HG02763 (cell line): ENCODE data around the gene PPEF1.
"Not testable (repeated sequence)": the region's sequence is repeated elsewhere in the genome, so short reads cannot be mapped to it uniquely, and the experiment has no call there.

Source experiments
- ATAC-seq: cut with Tn5 transposase; IDR thresholded peaks from one replicate; pipeline ENCODE4 v1.9.1; 2021; ENCODE audit warnings: mild to moderate bottlenecking, moderate library complexity; ENCODE audit not compliant: unreplicated experiment

The PPEF1 gene

GRCh38 chrX:18792828-18793227, 85.4 kb downstream of the PPEF1 start:
- no peak for ATAC-seq

- no peak for ATAC-seq
Observed at GRCh38 chrX:18793601-18794089, 86.2 kb downstream of the PPEF1 start.

- ATAC-seq, result no peak
Observed at GRCh38 chrX:18797141-18797540, 89.7 kb downstream of the PPEF1 start.

DNA sequence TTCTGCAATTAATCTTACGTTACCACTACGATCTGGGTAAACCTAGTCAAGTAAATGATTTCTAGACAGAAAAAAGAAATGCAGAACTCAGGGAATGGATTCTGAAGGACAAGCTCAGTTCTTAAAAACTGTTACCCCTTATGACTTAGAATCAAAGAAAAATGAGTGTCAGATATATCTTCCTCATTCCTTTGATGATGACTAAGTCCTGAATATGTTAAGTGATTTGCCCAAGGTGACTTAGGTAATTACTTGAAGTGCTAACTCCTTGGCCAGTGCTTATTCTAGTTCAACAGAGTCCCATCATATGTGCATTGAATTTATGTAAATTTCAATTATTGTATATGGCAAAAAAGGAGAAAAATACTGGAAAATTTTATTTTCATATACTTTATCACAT, 92.5 kb downstream of the PPEF1 start:
- ATAC-seq, result no peak

GRCh38 chrX:18809641-18810040, 102.2 kb downstream of the PPEF1 start:
- ATAC-seq, result no peak

GRCh38 chrX:18810416-18810815, 103.0 kb downstream of the PPEF1 start:
- no peak for ATAC-seq

- no peak for ATAC-seq
Observed at GRCh38 chrX:18825375-18825774, 117.9 kb downstream of the PPEF1 start.

- no peak for ATAC-seq
Observed at GRCh38 chrX:18828832-18829404, 121.5 kb downstream of the PPEF1 start.

GRCh38 chrX:18833071-18833731, 125.8 kb downstream of the PPEF1 start:
- no peak for ATAC-seq

DNA sequence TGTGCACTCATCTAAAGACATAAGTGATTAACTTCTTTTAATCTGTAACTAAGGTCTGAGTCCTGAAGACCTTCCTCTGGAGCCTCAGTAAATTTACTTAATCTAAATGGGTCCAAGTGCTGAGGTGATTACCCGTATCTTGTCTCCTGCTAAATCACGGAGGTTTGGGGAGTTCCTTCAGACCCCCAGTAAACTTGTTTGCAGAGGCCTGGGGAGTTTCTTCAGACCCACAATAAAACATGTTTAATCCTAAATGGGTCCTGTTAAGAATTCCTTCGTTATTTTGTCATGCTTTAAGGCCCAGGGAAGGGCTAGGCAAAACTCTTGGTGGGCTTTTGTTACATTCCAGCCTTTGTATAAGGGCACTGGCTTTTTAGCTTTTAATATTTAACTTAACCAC, 140.5 kb downstream of the PPEF1 start:
- ATAC-seq, result not testable (repeated sequence)

DNA sequence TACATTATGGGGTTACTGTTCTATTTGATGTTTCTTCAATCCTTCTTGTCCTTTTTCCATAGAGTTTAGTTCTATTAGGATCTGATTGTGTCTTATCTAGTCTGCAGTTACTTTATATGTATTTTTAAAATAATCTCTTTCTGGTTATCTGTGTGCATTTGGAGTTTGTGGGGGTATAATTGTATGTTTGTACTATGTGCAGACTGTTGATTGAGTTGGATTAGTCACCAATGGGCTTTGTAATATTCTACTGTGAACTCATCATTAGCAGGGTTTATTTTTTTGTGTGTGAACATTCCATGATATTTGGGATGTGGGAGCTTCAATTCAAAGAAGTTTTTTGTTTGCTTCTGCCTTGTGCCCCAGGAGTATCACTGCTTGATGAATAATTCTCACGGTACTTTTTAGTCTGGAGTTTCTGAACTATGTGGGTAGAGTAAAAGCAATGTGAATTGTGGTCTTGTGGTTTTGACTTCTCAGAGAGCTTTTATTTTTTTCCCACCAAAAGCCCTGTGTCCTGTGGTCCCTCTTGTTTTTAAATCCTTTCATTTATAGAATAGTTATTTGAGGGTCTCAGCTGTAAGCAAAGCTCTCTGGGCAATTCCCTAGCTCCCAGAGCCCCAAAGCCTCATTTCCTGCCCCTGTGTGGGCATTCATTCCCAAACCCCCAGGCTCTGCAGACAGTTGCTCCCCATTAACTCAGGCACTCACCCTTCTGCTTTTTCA, 148.6 kb downstream of the PPEF1 start:
- peak; percentile 93 for ATAC-seq

DNA sequence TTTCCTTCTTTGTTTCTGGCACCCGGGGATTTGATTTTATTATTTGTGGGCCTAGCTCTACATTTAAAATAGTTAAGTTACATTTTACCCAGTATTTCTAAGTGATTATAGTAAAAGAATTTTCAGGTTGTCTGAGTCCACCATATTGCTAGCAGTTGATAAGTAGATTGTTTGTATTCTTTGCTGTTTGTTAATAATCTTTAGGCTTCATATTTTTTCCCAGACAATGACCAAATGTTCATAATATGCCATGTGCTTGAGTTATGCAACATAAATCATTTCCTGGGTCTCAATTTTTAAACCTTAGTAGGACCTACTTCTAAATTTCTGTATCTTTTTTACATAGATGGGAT, 149.2 kb downstream of the PPEF1 start:
- no peak for ATAC-seq

- no peak for ATAC-seq
Observed at GRCh38 chrX:18861511-18861910, 154.1 kb downstream of the PPEF1 start.

GRCh38 chrX:18864390-18864920, 157.0 kb downstream of the PPEF1 start:
- no peak for ATAC-seq

DNA sequence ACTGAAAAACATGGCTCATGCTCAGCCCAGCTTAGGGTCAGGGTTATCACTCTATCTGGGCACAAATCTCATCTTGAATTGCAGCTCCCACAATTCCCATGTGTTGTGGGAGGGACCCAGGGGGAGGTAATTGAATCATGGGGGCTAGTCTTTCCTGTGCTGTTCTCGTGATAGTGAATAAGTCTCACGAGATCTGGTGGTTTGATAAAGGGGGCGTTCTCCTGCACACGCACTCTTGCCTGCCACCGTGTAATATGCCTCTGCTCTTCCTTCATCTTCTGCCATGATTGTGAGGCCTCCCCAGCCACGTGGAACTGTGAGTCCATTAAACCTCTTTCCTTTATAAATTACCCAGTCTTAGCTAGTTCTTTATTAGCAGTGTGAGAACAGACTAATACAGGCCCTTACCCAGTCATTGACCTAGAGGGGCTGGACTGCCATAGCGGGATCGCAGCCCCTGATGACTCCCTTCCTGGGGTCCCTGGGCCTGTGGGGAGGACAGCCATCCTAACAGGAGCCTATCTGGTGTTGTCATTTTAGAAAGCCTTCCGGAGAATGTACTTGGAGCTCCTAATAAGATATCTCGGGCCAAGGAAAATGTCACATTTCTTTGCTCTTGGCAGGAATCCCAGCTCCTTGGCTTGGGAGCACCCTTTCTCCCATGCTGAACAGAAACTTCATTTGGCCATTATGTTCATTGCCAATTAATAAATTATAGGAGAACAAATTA, 163.9 kb downstream of the PPEF1 start:
- ATAC-seq, result no peak

DNA sequence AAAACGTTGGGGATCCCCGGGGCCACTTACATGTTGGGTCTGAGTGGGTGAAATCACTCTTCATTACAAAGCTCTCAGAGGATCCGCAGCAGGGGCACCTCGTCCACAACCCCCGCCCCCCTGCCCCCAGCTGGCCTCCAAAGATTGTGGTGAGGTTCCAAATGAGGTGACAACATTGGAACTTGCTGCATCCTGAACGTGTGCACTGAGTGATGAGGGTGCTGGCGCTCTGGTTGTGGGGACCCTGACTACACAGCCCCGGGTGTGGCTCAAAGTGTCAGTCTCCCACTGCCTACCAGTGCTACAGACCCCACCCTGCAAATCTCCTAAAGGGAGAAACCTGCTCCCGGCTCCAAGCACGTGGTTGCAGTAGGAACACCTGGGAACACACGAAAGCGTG, 164.5 kb downstream of the PPEF1 start:
- no peak for ATAC-seq

- ATAC-seq, result no peak
Observed at GRCh38 chrX:18872621-18873020, 165.2 kb downstream of the PPEF1 start.

GRCh38 chrX:18873189-18873791, 165.8 kb downstream of the PPEF1 start:
- ATAC-seq, result no peak

DNA sequence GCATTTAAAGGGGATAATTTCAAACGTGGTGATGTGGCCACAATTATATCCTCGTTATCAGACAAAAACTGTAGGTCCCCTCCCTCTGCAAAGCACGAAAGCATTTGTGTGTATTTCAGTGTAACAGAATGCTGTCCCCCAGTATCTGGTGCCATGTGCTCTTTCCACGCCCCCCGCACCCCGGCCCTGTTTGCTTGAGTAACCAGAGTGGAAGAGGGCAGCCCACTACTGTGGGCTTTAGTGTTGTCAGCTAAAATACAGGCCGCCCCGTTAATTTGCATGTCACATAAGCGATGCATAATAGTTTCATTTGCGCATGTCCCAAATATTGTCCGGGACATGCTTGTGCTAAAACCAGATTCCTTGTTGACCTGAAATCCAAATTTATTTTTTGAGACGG, 166.4 kb downstream of the PPEF1 start:
- ATAC-seq, result no peak

DNA sequence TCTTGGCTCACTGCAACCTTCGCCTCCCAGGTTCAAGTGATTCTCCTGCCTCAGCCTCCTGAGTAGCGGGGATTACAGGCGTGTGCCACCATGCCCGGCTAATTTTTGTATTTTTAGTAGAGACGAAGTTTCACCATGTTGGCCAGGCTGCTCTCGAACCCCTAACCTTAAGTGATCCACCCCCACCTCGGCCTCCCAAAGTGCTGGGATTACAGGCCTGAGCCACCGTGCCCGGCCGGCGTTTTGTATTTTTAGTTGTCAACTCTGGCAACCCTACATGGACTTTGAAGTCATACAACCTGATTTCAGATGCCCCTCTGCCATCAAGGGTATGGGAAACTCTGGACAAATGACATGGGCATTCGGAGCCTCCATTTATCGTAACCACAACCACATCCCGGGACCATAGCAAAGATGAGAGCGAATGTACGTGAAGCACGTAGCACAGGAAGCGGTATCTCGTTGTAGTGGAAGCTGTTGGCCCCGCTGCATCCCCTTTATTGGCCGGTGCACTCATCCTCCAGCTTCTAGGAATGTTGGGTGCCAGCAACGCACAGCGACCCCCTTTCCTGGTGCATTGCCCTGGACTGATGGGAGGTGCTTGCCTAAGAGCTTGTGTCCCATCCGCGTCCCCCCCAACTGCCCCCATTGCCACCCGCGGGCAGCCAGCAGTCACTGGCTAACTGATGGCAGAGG, 167.3 kb downstream of the PPEF1 start:
- ATAC-seq, result no peak
